ENCODE data around the gene C3orf62. TPM values are rescaled to one million over a fixed set of nuclear protein-coding genes. Genes with fewer than 3 reads are reported as not detected.

The C3orf62 gene
- total RNA-seq, 1 experiment from 2014 or later, result 6.9 TPM

DNA sequence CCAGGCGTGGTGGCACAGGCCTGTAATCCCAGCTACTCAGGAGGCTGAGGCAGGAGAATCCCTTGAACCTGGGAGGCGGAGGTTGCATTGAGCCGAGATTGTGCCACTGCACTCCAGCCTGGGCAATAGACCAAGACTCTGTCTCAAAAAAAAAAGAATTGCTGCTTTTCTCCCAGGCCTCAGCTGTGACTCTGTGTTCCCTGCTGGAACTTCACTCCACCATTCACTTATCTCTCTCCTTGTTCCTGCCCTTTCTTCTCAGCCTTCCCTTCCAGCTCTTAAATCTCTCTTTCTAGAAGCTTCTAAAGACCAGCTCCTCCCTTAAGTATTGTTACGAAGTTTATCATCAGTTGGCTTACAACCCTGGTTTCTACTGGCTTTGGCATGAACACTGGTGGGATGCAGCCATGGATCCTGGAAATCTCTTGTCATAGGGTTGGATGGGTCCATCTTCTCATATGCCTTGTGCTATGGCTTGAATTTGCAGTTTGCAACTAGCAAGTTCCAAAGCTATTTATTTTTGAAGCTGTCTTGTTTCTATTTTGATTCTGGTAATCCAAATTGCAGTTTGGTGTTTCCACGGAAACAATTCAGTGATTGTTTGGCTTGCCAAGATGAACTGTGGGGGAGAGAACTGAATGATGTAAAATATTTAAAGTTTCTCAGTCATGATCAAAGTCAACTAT is 10.5 kb downstream of the C3orf62 start:
- H3F3A ChIP-seq (ENCODE audit: insufficient read depth, low read depth), result peaks cover 4% of the 10 kb centered on the region; the same call in 1 of the 2 replicates
- H3K27ac ChIP-seq, result no peak overlapping the region
- no peaks in the 10 kb centered on the region for H3K9me3 ChIP-seq (ENCODE audit: insufficient read depth, low read depth)
- H3K4me1 ChIP-seq (replicated peaks; ENCODE audit: insufficient read depth), result 0 out of 2 replicates have a peak, but pooled peaks cover under 1% of the 10 kb centered on the region
- no peak for DNase-seq
- H3K36me3 ChIP-seq (ENCODE audit: low read depth), result 0 out of 2 replicates have a peak, but pooled peaks cover 7% of the 10 kb centered on the region
- H3K27me3 ChIP-seq (ENCODE audit: insufficient read depth, low read depth), result no peaks in the 10 kb centered on the region
- H3K9me2 ChIP-seq (ENCODE audit: insufficient read depth), result no peaks in the 10 kb centered on the region
- TF ChIP-seq, protein P1, sequence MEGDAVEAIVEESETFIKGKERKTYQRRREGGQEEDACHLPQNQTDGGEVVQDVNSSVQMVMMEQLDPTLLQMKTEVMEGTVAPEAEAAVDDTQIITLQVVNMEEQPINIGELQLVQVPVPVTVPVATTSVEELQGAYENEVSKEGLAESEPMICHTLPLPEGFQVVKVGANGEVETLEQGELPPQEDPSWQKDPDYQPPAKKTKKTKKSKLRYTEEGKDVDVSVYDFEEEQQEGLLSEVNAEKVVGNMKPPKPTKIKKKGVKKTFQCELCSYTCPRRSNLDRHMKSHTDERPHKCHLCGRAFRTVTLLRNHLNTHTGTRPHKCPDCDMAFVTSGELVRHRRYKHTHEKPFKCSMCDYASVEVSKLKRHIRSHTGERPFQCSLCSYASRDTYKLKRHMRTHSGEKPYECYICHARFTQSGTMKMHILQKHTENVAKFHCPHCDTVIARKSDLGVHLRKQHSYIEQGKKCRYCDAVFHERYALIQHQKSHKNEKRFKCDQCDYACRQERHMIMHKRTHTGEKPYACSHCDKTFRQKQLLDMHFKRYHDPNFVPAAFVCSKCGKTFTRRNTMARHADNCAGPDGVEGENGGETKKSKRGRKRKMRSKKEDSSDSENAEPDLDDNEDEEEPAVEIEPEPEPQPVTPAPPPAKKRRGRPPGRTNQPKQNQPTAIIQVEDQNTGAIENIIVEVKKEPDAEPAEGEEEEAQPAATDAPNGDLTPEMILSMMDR (conservative IDR thresholded peaks at IDR 0.05), result no peak
- no peak for TF ChIP-seq EZH2 (IDR thresholded peaks at IDR 0.05; ENCODE audit: low read depth)
- POLR2A ChIA-PET (ENCODE audit: unreplicated experiment), result interaction anchor here (0.6 kb wide), 1 partner anchor 21 kb away, joined by 3 read pairs; no protein-coding TSS in a partner anchor
- H3K4me3 ChIP-seq, result no peak overlapping the region
- no peaks in the 10 kb centered on the region for H4K20me1 ChIP-seq (ENCODE audit: insufficient read depth)
- no peaks in the 10 kb centered on the region for H3K79me2 ChIP-seq (ENCODE audit: low read depth)
- CTCF ChIA-PET, result no interaction called here
- BruUV-seq (replicated peaks), result no TSS peak
- H3K4me2 ChIP-seq, result no peak overlapping the region
- H2AFZ ChIP-seq, result no peak overlapping the region
- intact Hi-C loops (cut with micrococcal nuclease; ENCODE audit: unreplicated experiment), result no loop called here

DNA sequence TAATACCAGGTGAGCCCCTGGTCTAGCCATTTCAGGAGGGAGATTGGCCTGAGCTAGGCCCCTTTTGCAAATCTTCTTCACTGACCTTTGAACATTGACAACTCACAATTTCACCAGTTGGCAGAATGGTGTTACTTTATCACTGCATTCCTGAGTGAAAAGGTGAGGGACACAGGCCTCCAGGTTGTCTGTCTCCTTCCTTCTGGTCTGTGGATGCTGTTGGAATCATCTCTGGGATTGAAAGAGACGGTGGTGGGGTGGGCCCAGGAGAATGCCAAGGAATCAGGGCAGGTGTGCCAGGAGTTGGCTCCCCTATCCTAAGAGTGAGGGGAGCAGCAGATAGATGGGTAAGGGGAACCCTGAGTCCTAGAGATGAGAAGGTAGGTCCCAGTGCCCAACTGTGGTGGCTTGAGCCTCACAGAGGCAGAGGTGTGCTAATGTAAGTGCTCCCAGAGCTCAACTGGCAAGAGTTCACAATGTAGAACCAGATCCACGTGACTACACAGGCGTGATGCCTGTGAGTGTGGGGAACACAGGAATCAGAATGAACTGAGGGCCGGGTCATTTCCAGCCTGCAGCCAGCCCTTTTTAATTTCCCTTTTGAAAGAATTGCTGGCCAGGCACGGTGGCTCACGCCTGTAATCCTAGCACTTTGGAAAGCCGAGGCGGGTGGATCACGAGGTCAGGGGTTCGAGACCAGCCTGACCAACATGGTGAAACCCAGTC is 11.2 kb downstream of the C3orf62 start:
- POLR2A ChIA-PET (ENCODE audit: unreplicated experiment), result no interaction called here

DNA sequence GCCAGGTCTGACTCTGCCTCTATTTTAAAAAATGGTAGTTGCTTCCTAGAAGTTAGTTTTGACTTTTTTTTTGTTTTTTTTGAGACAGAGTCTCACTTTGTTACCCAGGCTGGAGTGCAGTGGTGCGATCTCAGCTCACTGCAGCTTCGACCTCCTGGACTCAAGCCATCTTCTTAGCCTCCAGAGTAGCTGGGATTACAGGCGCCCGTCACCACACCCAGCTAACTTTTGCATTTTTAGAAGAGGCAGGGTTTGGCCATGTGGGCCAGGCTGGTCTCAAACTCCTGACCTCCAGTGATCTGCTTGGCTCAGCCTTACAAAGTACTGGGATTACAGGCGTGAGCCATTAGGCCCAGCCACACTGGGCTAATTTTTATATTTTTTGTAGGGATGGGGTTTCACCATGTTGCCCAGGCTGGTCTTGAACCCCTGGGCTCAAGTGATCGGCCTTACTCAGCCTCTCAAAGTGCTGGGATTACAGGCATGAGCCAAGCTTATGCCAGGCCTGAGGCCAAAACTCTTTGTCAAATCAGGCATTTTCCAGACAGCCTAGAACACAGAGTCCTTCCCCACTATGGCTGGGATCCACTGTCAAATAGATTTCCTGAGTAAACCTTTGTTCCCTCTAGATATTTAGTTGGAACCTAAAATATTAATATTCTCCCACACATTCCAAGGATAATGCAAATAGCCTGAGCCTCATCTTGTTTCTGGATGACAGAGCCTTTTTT is 13.7 kb downstream of the C3orf62 start:
- POLR2A ChIA-PET (ENCODE audit: unreplicated experiment), result no interaction called here
- no TSS peak for BruUV-seq (replicated peaks)
- Histone ChIP-seq H3K4me2 (no peak overlapping the region), H3K79me2 (ENCODE audit: low read depth) (no peaks in the 10 kb centered on the region), H3K27me3 (ENCODE audit: insufficient read depth, low read depth) (no peaks in the 10 kb centered on the region), H3K36me3 (ENCODE audit: low read depth) (no peaks in the 10 kb centered on the region), H2AFZ (no peak overlapping the region), H3K4me1 (replicated peaks; ENCODE audit: insufficient read depth) (peaks cover 13% of the 10 kb centered on the region), H3K9me3 (ENCODE audit: insufficient read depth, low read depth) (no peaks in the 10 kb centered on the region), H3K27ac (no peak overlapping the region), H3K9me2 (ENCODE audit: insufficient read depth) (no peaks in the 10 kb centered on the region), H3F3A (ENCODE audit: insufficient read depth, low read depth) (peaks cover 14% of the 10 kb centered on the region), H3K4me3 (no peak overlapping the region), H4K20me1 (ENCODE audit: insufficient read depth) (no peaks in the 10 kb centered on the region)
- CTCF ChIA-PET, result no interaction called here
- intact Hi-C loops (cut with micrococcal nuclease; ENCODE audit: unreplicated experiment), result no loop called here
- DNase-seq, result no peak
- no peak for TF ChIP-seq EZH2 (IDR thresholded peaks at IDR 0.05; ENCODE audit: low read depth)
- TF ChIP-seq, protein P1 (conservative IDR thresholded peaks at IDR 0.05), result no peak

More for the DNA sequence above, 11.2 kb downstream of the C3orf62 start:
- peaks cover 11% of the 10 kb centered on the region; the same call in 1 of the 2 replicates for H3F3A ChIP-seq (ENCODE audit: insufficient read depth, low read depth)
- H3K27me3 ChIP-seq (ENCODE audit: insufficient read depth, low read depth), result no peaks in the 10 kb centered on the region
- DNase-seq, result no peak
- H3K36me3 ChIP-seq (ENCODE audit: low read depth), result 0 out of 2 replicates have a peak, but pooled peaks cover 2% of the 10 kb centered on the region
- H3K9me3 ChIP-seq (ENCODE audit: insufficient read depth, low read depth), result no peaks in the 10 kb centered on the region
- H3K79me2 ChIP-seq (ENCODE audit: low read depth), result no peaks in the 10 kb centered on the region
- H4K20me1 ChIP-seq (ENCODE audit: insufficient read depth), result no peaks in the 10 kb centered on the region
- H3K9me2 ChIP-seq (ENCODE audit: insufficient read depth), result no peaks in the 10 kb centered on the region
- no peak overlapping the region for H2AFZ ChIP-seq
- H3K4me1 ChIP-seq (replicated peaks; ENCODE audit: insufficient read depth), result peaks cover 8% of the 10 kb centered on the region
- TF ChIP-seq EZH2 (IDR thresholded peaks at IDR 0.05; ENCODE audit: low read depth), result no peak
- TF ChIP-seq, protein P1 (conservative IDR thresholded peaks at IDR 0.05), result no peak
- intact Hi-C loops (cut with micrococcal nuclease; ENCODE audit: unreplicated experiment), result no loop called here
- no peak overlapping the region for H3K4me3 ChIP-seq
- CTCF ChIA-PET, result no interaction called here
- no peak overlapping the region for H3K27ac ChIP-seq
- no TSS peak for BruUV-seq (replicated peaks)
- no peak overlapping the region for H3K4me2 ChIP-seq

Measured in PC-9 (cell line).